HG03575 (cell line): Measurements from ENCODE around the gene SCN5A.

Experiments
- ATAC-seq: cut with Tn5 transposase; IDR thresholded peaks from one replicate; pipeline ENCODE4 v1.9.1; 2021; ENCODE audit not compliant: unreplicated experiment, insufficient number of reproducible peaks, low FRiP score; ENCODE audit errors: extremely low read depth

Gene SCN5A

GRCh38 chr3:38648659-38649499, 608 bp downstream of the SCN5A start:
- no peak for ATAC-seq

- ATAC-seq: no peak
Measured at GRCh38 chr3:38648024-38648658, 1.3 kb downstream of the SCN5A start.

- ATAC-seq: no peak
Measured at GRCh38 chr3:38647217-38647970, 2.1 kb downstream of the SCN5A start.

- no peak for ATAC-seq
Measured at GRCh38 chr3:38646630-38647029, 2.9 kb downstream of the SCN5A start.

GRCh38 chr3:38646062-38646461, 3.4 kb downstream of the SCN5A start:
- ATAC-seq: no peak

- ATAC-seq: no peak
Measured at GRCh38 chr3:38645601-38646000, 3.9 kb downstream of the SCN5A start.

- ATAC-seq: no peak
Measured at GRCh38 chr3:38645076-38645475, 4.4 kb downstream of the SCN5A start.

- ATAC-seq: no peak
Measured at GRCh38 chr3:38644662-38645053, 4.8 kb downstream of the SCN5A start.

- ATAC-seq: no peak
Measured at GRCh38 chr3:38644016-38644661, 5.3 kb downstream of the SCN5A start.

- ATAC-seq: no peak
Measured at GRCh38 chr3:38643592-38643991, 5.9 kb downstream of the SCN5A start.

GRCh38 chr3:38643090-38643489, 6.4 kb downstream of the SCN5A start:
- ATAC-seq: no peak

- ATAC-seq: no peak
Measured at GRCh38 chr3:38641461-38642110, 7.9 kb downstream of the SCN5A start.

- ATAC-seq: no peak
Measured at GRCh38 chr3:38640661-38641452, 8.6 kb downstream of the SCN5A start.

- ATAC-seq: no peak
Measured at GRCh38 chr3:38638354-38638753, 11.1 kb downstream of the SCN5A start.

- no peak for ATAC-seq
Measured at GRCh38 chr3:38637906-38638305, 11.6 kb downstream of the SCN5A start.

GRCh38 chr3:38636881-38637280, 12.6 kb downstream of the SCN5A start:
- ATAC-seq: no peak

GRCh38 chr3:38636464-38636863, 13.0 kb downstream of the SCN5A start:
- no peak for ATAC-seq

GRCh38 chr3:38634111-38634510, 15.4 kb downstream of the SCN5A start:
- no peak for ATAC-seq
